T-helper 1 cell treated with Interleukin-12 subunit alpha and Interleukin-12 subunit beta and Interleukin-4 antibody, amounts not matched to agents 30 μg/mL and 1 μg/mL, for 36 hours (primary cell): ENCODE data around the gene RMC1.
"Not testable (repeated sequence)": the region's sequence is repeated elsewhere in the genome, so short reads cannot be mapped to it uniquely, and the experiment has no call there.

ENCODE experiments used
- H3K27ac Mint-ChIP-seq: one replicate; pipeline ENCODE4 v1.8.0; 2021; ENCODE audit warnings: mild to moderate bottlenecking, mixed read lengths
- H3K27me3 Mint-ChIP-seq: one replicate; pipeline ENCODE4 v1.8.0; 2021; ENCODE audit warnings: low read depth, mixed read lengths
- H3K36me3 Mint-ChIP-seq: one replicate; pipeline ENCODE4 v1.8.0; 2021; ENCODE audit warnings: low read depth, mixed read lengths
- H3K4me1 Mint-ChIP-seq: one replicate; pipeline ENCODE4 v1.8.0; 2021; ENCODE audit warnings: low read depth, mixed read lengths
- H3K4me3 Mint-ChIP-seq: one replicate; pipeline ENCODE4 v1.8.0; 2021; ENCODE audit warnings: mild to moderate bottlenecking, moderate library complexity, mixed read lengths
- H3K9me3 Mint-ChIP-seq: one replicate; pipeline ENCODE4 v1.8.0; 2021; ENCODE audit warnings: mixed read lengths

RMC1 gene

DNA sequence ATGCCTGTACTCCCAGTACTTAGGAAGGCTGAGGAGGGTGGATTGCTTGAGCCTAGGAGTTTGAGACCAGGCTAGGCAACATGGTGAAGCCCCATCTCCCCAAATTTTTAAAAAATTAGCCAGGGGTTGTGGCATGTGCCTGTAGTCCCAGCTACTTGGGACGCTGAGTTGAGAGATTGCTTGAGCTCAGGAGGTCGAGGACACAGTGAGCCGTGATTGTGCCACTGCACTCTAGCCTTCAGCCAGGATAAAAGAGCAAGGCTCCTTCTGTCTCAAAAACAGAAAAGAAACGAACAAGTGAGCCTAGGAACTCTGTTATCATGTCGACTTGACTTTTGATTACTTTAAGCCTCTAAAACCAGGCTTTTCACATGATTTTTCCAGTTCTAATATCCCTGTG is 69.3 kb downstream of the RMC1 start:
- peak overlapping the region; percentile 55 for H3K27ac Mint-ChIP-seq
- no peaks in the 10 kb centered on the region for H3K9me3 Mint-ChIP-seq
- H3K36me3 Mint-ChIP-seq: peaks cover 53% of the 10 kb centered on the region
- no peaks in the 10 kb centered on the region for H3K27me3 Mint-ChIP-seq
- H3K4me3 Mint-ChIP-seq: no peak overlapping the region
- peaks cover 43% of the 10 kb centered on the region for H3K4me1 Mint-ChIP-seq

DNA sequence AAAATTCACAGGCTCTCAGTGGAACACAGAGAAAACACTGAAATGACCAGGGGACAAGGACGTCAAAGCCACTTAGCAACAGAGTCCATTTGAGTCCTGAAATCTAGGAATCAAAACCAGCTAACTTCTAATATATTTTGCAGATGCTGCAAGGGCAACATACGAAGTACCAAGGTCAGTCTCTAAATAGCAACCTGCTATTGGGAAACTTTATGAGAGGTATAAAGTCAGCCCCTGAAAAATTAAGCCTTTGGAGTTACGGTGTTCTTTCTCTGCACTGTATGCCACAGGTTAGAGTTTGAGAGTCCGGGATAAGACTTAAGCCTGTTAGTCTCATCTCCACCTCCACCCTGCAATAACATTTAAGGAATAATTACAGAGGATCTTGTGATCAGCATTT is 69.7 kb downstream of the RMC1 start:
- Mint-ChIP-seq H3K4me3 (peak overlapping the region; percentile 57), H3K36me3 (peaks cover 52% of the 10 kb centered on the region), H3K27ac (peak overlapping the region; percentile 86), H3K4me1 (peaks cover 43% of the 10 kb centered on the region), H3K9me3 (no peaks in the 10 kb centered on the region), H3K27me3 (no peaks in the 10 kb centered on the region)

DNA sequence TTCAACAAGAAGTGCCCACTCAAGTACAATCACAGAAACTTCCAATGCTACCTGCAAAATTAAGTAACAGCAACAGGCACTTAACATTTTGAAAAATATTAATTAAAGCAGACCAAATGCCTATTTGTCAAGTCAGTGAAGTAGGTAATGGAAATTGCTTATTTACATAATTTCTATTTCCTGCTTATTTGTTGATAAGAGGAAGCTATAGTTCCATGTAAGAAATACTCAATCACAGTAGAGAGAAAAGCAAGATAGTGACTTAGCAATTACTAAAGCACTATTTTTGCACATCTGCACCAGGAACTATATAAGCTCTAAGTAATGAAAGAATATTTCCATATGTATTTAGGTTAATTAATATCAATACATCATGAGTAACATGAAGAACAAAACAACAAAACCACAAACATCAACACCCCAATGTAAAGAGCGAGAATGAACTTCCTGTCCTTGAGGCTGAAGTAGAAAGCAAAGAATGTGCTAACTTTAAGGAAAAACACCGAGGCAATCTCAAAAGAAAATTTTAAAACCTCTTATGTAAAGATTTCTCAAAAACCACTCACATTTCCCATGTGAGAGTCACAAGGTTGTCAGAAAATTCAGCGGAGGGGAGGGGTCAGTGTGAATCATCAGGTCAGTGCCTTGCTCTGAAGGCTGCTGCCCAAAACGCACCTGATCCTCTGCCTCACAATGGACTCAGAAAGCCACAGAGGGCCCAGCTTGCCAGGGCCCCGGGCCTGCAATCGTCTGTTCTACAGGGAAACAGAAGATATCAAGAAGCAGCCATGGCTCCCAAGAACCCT is 70.5 kb downstream of the RMC1 start:
- peak overlapping the region; percentile 86 for H3K27ac Mint-ChIP-seq
- H3K9me3 Mint-ChIP-seq: no peaks in the 10 kb centered on the region
- peaks cover 46% of the 10 kb centered on the region for H3K4me1 Mint-ChIP-seq
- H3K27me3 Mint-ChIP-seq: no peaks in the 10 kb centered on the region
- H3K4me3 Mint-ChIP-seq: peak overlapping the region; percentile 57
- peaks cover 47% of the 10 kb centered on the region for H3K36me3 Mint-ChIP-seq

DNA sequence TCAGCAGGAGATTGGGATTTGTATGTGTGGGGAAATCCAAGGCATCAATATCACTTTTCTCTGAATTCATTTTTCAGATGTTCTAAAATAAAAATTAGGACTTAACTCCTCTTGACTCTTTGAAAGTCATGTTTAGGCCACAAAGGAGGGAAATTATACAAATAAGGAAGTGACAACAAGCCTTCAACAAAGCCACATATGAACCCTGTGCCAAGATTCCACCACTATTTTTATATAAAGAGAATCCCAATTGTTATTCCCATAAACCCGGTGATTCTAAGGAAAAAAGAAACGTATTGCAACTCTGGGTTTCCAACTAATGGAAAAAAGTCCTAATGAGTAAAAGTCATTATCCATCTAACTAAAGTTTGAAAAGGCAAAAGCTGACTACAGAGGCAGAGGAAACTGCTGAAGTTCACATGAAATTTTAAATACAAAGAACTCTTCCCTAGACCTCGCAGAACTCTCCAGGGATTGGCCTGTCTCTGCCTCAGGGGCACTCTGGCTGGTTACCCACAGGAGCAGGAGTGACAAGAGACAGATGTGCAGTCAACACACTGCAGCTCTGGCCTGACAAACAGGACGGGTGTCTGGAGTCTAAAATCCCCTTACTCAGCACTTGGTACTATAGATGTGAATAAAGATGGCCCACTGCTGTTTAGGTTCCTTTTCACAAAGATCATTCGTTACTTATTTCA is 71.4 kb downstream of the RMC1 start:
- Mint-ChIP-seq H3K27ac (peak overlapping the region; percentile 86), H3K36me3 (peaks cover 46% of the 10 kb centered on the region), H3K4me1 (peaks cover 50% of the 10 kb centered on the region), H3K4me3 (peak overlapping the region; percentile 57), H3K27me3 (no peaks in the 10 kb centered on the region), H3K9me3 (no peaks in the 10 kb centered on the region)

DNA sequence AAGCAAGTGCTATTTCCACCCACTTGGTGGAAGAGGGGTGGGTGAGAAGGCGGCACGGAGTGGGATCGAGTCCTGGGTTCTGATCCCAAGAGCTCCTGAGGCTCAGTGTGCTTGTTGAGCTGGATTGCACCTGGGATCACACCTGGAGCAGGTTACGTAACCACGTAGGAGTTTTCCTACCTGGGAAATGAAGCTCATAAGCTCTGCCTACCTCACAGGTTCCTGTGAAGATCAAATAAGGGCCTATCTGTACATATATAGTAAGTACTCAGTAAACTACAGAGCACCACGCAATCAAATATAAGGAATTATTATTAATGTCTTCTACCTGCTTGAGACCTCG is 72.0 kb downstream of the RMC1 start:
- peaks cover 52% of the 10 kb centered on the region for H3K4me1 Mint-ChIP-seq
- H3K27ac Mint-ChIP-seq: peak overlapping the region; percentile 86
- H3K36me3 Mint-ChIP-seq: peaks cover 42% of the 10 kb centered on the region
- no peaks in the 10 kb centered on the region for H3K27me3 Mint-ChIP-seq
- no peaks in the 10 kb centered on the region for H3K9me3 Mint-ChIP-seq
- H3K4me3 Mint-ChIP-seq: no peak overlapping the region

DNA sequence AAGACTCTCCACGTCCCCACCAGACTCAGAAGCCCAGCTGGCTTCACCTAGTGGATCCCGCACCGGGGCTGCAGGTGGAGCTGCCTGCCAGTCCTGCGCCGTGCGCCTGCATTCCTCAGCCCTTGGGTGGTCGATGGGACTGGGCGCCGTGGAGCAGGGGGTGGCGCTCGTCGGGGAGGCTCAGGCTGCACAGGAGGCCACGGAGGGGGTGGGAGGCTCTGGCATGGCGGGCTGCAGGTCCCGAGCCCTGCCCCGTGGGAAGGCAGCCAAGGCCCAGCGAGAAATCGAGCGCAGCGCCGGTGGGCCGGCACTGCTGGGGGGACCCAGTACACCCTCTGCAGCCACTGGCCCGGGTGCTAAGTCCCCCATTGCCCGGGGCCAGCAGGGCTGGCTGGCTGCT is 74.2 kb downstream of the RMC1 start:
- H3K4me3 Mint-ChIP-seq, H3K27me3 Mint-ChIP-seq, H3K9me3 Mint-ChIP-seq, H3K27ac Mint-ChIP-seq: not testable (repeated sequence)
- H3K36me3 Mint-ChIP-seq: peaks cover 36% of the 10 kb centered on the region
- H3K4me1 Mint-ChIP-seq: peaks cover 50% of the 10 kb centered on the region

DNA sequence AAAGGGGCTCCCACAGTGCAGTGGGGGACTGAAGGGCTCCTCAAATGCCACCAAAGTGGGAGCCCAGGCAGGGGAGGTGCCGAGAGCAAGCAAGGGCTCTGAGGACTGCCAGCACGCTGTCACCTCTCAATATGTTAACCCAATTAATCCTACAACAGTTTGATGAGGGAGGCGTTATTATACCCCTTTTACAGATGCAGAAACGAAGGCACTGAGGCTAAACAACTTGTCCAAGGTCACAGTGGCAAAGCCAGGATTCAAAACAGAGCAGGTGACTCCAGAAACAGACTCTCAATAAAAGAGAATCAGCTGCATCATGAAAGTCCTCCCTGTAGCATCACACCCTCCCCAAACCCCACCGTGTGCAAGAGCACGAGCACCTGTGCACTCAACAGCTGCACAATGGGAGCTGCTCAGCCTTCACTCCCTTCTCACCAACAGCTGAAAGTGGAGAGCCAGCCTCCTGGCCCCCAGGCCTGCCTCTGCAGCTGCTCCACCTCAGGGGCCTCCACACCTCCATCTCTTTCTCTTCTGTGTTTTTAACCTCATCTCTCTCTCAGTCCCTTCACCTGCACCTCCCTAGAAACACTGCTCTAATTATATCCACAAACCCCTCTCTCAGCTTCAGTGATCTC is 74.9 kb downstream of the RMC1 start:
- peaks cover 51% of the 10 kb centered on the region for H3K4me1 Mint-ChIP-seq
- H3K4me3 Mint-ChIP-seq: peak overlapping the region; percentile 7
- H3K36me3 Mint-ChIP-seq: peaks cover 35% of the 10 kb centered on the region
- H3K27ac Mint-ChIP-seq: no peak overlapping the region
- no peaks in the 10 kb centered on the region for H3K9me3 Mint-ChIP-seq
- H3K27me3 Mint-ChIP-seq: no peaks in the 10 kb centered on the region

DNA sequence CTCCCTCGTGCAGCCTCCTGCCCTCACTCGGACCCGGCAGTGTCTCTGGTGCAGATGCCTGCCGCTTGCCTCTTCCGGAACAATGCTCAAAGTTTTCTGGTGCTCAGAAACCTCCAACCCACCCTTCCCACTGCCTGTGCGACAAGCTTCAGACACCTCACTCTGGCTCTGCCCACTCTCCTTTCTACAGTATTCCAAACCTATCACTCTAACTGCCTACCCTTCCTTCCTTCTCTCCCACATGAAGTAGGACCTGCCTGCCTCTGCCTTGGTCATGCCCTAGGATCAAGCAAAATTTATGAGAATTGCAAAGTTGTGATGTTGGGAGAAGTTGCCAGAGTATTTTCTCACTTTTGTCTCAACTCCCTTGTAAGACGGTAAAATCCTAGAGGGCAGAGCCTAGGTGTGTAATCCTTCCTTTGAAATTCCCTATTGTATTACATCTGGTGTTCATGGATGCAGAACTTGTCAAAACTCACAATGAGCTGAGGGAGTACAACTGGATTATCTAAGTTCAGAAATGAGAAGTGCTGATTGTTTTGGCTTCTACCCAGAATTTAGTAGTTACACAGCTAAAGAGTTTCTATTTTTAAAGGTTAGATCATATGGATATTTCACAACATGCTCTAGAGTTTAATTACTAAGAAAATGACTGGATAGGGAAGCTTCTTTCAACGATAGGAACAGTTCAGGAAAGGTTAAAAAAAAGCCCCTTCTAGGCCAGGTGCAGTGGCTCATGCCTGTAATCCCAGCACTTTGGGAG is 75.8 kb downstream of the RMC1 start:
- Mint-ChIP-seq H3K4me3 (peak overlapping the region; percentile 7), H3K4me1 (peaks cover 49% of the 10 kb centered on the region), H3K27me3 (no peaks in the 10 kb centered on the region), H3K9me3 (no peaks in the 10 kb centered on the region), H3K27ac (peak overlapping the region; percentile 62), H3K36me3 (peaks cover 35% of the 10 kb centered on the region)

DNA sequence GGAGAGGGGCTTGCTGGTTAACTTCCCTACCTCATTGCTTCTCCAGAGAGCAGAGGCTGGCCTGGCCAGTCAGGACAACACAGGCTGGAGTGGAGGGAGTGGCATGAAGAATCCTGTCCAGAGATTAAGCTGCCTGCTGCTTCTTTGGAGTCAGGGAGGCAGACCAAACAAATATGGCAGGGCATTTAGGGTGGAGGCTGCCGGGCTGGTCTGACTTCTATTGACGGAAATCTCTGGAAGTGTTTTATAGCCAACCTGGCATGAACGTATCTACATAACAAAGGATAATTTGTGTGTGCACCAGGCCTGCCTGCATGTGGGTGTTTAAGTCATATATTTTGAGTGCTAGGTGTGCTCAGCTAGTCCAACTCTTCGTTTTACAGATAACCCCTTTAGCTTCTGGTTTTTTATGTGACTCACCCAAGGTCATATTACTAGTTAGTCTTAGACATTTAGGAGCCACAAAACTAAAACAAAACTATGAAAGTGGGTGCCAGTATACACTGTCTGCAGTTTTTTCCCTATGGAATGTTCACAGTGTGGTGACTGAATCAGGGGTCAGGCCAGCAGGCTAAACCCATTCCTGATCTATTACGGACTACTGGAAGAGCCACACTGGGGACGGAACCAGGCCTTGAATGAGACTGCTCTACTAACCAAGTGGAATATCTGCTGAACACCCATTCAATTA is 77.5 kb downstream of the RMC1 start:
- peaks cover 29% of the 10 kb centered on the region for H3K36me3 Mint-ChIP-seq
- H3K4me3 Mint-ChIP-seq: no peak overlapping the region
- no peaks in the 10 kb centered on the region for H3K27me3 Mint-ChIP-seq
- peaks cover 47% of the 10 kb centered on the region for H3K4me1 Mint-ChIP-seq
- no peak overlapping the region for H3K27ac Mint-ChIP-seq
- H3K9me3 Mint-ChIP-seq: no peaks in the 10 kb centered on the region
